22Rv1 (cell line): Measurements from ENCODE around the gene TRMT11.

Source experiments
- ZFX ChIP-seq: fragments of 450-650 bp; IDR thresholded peaks from 2 replicates; pipeline ENCODE4 v1.6.1; 2017; ENCODE audit warnings: antibody characterized with exemption, borderline replicate concordance
- TF ChIP-seq, protein P1 (sequence below): fragments of 450-650 bp; IDR thresholded peaks from 2 replicates; pipeline ENCODE4 v1.5.1; 2017; ENCODE audit warnings: mild to moderate bottlenecking

DNA sequence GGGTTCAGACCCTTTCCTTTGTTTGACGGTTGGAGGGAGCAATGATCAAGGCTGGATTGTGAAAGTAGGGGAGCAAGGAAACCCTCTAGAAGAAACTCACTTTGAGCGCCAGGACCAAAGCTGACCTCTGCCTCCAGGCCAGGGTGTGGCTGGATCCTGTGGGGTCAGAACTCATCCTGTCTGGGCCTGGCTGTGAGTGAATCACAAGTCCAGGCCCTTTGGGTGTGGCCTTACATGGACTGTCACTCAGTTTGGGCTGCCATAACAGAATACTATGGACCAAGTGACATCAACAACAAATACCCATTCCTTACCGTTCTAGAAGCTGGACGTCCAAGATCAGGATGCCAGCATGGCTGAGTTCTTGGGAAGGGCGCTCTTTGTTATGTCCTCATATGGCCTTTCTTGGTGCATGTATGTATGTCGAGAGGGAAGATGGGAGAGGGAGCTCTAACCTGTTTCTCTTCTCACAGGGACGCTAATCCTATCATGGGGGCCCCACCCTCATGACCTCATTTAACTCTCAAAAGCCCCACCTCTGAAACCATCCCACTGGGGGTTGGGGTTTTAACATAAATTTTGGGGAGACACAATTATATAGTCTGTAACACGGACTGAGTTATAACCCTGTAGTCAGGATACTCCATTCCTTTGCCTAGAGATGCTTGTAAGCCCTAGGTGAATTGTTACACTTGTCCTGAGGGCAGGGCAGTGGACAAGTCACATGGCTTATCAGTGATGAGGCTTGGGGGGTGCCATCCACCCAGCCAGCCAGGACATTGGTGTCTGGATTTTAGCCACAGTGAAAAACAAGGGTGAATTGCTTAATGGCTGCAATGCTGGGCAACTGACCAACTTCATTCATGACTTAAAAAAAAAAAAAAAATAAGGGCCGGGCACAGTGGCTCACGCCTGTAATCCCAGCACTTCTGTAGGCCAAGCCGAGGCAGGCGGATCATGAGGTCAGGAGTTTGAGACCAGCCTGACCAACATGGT is 80.0 kb downstream of the TRMT11 start:
- TF ChIP-seq, protein P1, sequence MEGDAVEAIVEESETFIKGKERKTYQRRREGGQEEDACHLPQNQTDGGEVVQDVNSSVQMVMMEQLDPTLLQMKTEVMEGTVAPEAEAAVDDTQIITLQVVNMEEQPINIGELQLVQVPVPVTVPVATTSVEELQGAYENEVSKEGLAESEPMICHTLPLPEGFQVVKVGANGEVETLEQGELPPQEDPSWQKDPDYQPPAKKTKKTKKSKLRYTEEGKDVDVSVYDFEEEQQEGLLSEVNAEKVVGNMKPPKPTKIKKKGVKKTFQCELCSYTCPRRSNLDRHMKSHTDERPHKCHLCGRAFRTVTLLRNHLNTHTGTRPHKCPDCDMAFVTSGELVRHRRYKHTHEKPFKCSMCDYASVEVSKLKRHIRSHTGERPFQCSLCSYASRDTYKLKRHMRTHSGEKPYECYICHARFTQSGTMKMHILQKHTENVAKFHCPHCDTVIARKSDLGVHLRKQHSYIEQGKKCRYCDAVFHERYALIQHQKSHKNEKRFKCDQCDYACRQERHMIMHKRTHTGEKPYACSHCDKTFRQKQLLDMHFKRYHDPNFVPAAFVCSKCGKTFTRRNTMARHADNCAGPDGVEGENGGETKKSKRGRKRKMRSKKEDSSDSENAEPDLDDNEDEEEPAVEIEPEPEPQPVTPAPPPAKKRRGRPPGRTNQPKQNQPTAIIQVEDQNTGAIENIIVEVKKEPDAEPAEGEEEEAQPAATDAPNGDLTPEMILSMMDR, result no peak
- no peak for TF ChIP-seq ZFX
